ENCODE measurements around the gene GABBR2. TPM values are rescaled to one million over a fixed set of nuclear protein-coding genes. Genes with fewer than 3 reads are reported as not detected.

The GABBR2 gene
- total and polyA plus RNA-seq, 2 of the 8 experiments (the other 6 are each of a cell fraction or from before 2014, with no cell fraction given), result 0.50 to 1.2 TPM

DNA sequence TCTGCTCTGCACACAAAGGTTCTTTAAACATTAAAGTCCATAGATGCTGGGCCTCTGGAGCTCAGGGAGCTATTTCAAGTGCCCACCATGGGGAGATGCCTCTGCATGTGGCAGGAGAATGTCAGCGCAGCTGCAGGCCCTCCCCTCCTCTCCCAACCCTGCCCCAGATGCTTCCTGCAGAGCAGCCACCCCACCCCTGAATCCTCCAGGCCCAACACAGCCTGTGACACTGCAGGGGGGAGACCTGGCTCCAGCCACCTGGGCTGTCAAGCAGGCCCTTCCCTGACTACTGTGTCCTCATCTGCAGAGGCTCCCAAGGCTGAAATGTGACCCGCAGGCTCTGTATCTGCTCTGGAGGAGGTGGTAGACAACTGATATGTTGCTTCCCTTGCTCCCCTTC, 213.9 kb downstream of the GABBR2 start:
- no peaks in the 10 kb centered on the region for H3K27me3 ChIP-seq (replicated peaks in 1 of 4; ENCODE audit: control insufficient read depth in 3 of 4, extremely low read depth in 1 of 4, insufficient read depth in 3 of 4, low read length in 3 of 4)
- H4K5ac ChIP-seq (ENCODE audit: insufficient read length, low read depth, low read length), result no peak overlapping the region
- DNase-seq (ENCODE audit: low read depth in 1 of 2, low spot score in 2 of 2), result no peak
- no peak overlapping the region for H2BK120ac ChIP-seq (replicated peaks; ENCODE audit: low read depth, low read length)
- H3K4ac ChIP-seq (replicated peaks; ENCODE audit: insufficient read length, low read depth, low read length), result no peak overlapping the region
- H4K20me1 ChIP-seq (replicated peaks in 1 of 2; ENCODE audit: control insufficient read depth in 1 of 2, insufficient read depth in 2 of 2, low read length in 2 of 2), result no peaks in the 10 kb centered on the region
- no peak overlapping the region for H3K14ac ChIP-seq (ENCODE audit: insufficient read length)
- H3K79me2 ChIP-seq (ENCODE audit: control insufficient read depth in 1 of 2, insufficient read depth in 2 of 2, low read length in 2 of 2), result no peaks in the 10 kb centered on the region
- no peak overlapping the region for H3K56ac ChIP-seq (replicated peaks; ENCODE audit: insufficient read length, low read depth, low read length)
- no peak overlapping the region for H3K23ac ChIP-seq (ENCODE audit: insufficient read length)
- no peaks in the 10 kb centered on the region for H3K23me2 ChIP-seq (ENCODE audit: low read depth, low read length)
- H2BK5ac ChIP-seq (ENCODE audit: low read depth, low read length), result no peak overlapping the region
- POLR2A ChIA-PET (ENCODE audit: partially characterized antibody), result interaction anchor here (1.6 kb wide), 1 partner anchor 10 kb away, joined by 5 read pairs; no protein-coding TSS in a partner anchor
- H2AK5ac ChIP-seq (ENCODE audit: low read depth, low read length), result no peak overlapping the region
- H2AFZ ChIP-seq (ENCODE audit: low read length), result no peak overlapping the region
- H2BK20ac ChIP-seq (ENCODE audit: low read length), result peak overlapping the region; percentile 3; the same call in 1 of the 2 replicates
- WGBS, 2 experiments (ENCODE audit: extremely low coverage in 1 of 2, insufficient coverage in 1 of 2, insufficient read length in 1 of 2, insufficient replicate concordance in 2 of 2, low coverage in 1 of 2, low lambda C conversion rate in 2 of 2, missing lambda C conversion rate in 1 of 2), result 75% methylated on average over 1 of the region's 2 CpGs; no CpG with 5 or more reads in 1 of the 2 experiments
- no peak overlapping the region for H4K8ac ChIP-seq (ENCODE audit: extremely low read depth, insufficient read depth, low read length)
- no peak overlapping the region for H3K9ac ChIP-seq (replicated peaks in 1 of 4; ENCODE audit: extremely low read depth in 1 of 4, low read depth in 3 of 4, low read length in 3 of 4)
- H3K36me3 ChIP-seq (ENCODE audit: control insufficient read depth in 2 of 4, insufficient read depth in 4 of 4, low read length in 3 of 4), result no peaks in the 10 kb centered on the region
- no peak overlapping the region for H3K18ac ChIP-seq (ENCODE audit: extremely low read depth, low read length)
- no peak for FAIRE-seq
- no peak overlapping the region for H3K27ac ChIP-seq (ENCODE audit: low read depth, low read length)
- H2BK15ac ChIP-seq (ENCODE audit: low read length), result no peak overlapping the region
- H3K4me3 ChIP-seq (ENCODE audit: extremely low read depth in 1 of 4, insufficient read depth in 2 of 4, low read depth in 3 of 4, low read length in 4 of 4), result no peak overlapping the region
- H3K4me1 ChIP-seq (replicated peaks in 1 of 4; ENCODE audit: control insufficient read depth in 3 of 4, insufficient read depth in 4 of 4, low read length in 3 of 4), result no peaks in the 10 kb centered on the region
- H3K9me3 ChIP-seq (ENCODE audit: insufficient read depth in 2 of 2, low read depth in 1 of 2, low read length in 1 of 2), result peaks cover 0 to 4% of the 10 kb centered on the region in 2 experiments; a peak in 1 of 4 replicates
- H4K91ac ChIP-seq (replicated peaks; ENCODE audit: insufficient read length, low read length), result no peak overlapping the region
- no peaks in the 10 kb centered on the region for H3K79me1 ChIP-seq (ENCODE audit: low read depth, low read length)
- no peak overlapping the region for H3K4me2 ChIP-seq (ENCODE audit: insufficient read depth in 1 of 2, low read depth in 2 of 2, low read length in 2 of 2)
- CTCF ChIA-PET (ENCODE audit: partially characterized antibody), result interaction anchor here (1.5 to 1.8 kb wide), 2 partner anchors 9 kb away, joined by 4 to 5 read pairs; no protein-coding TSS in a partner anchor
- H2BK12ac ChIP-seq (ENCODE audit: low read depth, low read length), result no peak overlapping the region
- TF ChIP-seq SP1 (IDR thresholded peaks at IDR 0.05; ENCODE audit: low read depth, low read length) (no peak), ZNF274 (IDR thresholded peaks at IDR 0.05; ENCODE audit: borderline replicate concordance, extremely low read depth, low read length) (no peak), TEAD4 (IDR thresholded peaks at IDR 0.05; ENCODE audit: low read depth, low read length) (no peak), SP2 (IDR thresholded peaks at IDR 0.05; ENCODE audit: low read length) (no peak), RNF2 (IDR thresholded peaks at IDR 0.05; ENCODE audit: borderline replicate concordance, low read depth, low read length, missing control alignments, poor library complexity, severe bottlenecking) (no peak), JUND (IDR thresholded peaks at IDR 0.05; ENCODE audit: low read length) (no peak), YY1 (IDR thresholded peaks at IDR 0.05; ENCODE audit: low read depth, low read length) (no peak), TBP (IDR thresholded peaks at IDR 0.05; ENCODE audit: low read depth, low read length) (no peak), KDM4A (IDR thresholded peaks at IDR 0.05; ENCODE audit: low read depth, low read length, severe bottlenecking) (no peak), TAF1 (IDR thresholded peaks at IDR 0.05; ENCODE audit: low read depth, low read length) (no peak), CEBPB (IDR thresholded peaks at IDR 0.05; ENCODE audit: low read depth, low read length) (no peak), HDAC6 (IDR thresholded peaks at IDR 0.05; ENCODE audit: low read depth, low read length) (no peak)
- TF ChIP-seq, protein P1, sequence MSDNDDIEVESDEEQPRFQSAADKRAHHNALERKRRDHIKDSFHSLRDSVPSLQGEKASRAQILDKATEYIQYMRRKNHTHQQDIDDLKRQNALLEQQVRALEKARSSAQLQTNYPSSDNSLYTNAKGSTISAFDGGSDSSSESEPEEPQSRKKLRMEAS (IDR thresholded peaks at IDR 0.05), result no peak
- TF ChIP-seq, protein P2, sequence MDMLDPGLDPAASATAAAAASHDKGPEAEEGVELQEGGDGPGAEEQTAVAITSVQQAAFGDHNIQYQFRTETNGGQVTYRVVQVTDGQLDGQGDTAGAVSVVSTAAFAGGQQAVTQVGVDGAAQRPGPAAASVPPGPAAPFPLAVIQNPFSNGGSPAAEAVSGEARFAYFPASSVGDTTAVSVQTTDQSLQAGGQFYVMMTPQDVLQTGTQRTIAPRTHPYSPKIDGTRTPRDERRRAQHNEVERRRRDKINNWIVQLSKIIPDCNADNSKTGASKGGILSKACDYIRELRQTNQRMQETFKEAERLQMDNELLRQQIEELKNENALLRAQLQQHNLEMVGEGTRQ (IDR thresholded peaks at IDR 0.05; ENCODE audit: low read length), result no peak

All from H1 (cell line).